Activated CD4-positive, alpha-beta T cell treated with anti-CD3 and anti-CD28 coated beads, Interleukin-2, amount 50 U/mL, for 4 hours (primary cell): ENCODE results near the gene LRRC57.

Experiments used
- DNase-seq, 2 experiments: peaks; one replicate each; pipeline ENCODE4 v3.0.0-alpha.2; 2020

LRRC57 gene

DNA sequence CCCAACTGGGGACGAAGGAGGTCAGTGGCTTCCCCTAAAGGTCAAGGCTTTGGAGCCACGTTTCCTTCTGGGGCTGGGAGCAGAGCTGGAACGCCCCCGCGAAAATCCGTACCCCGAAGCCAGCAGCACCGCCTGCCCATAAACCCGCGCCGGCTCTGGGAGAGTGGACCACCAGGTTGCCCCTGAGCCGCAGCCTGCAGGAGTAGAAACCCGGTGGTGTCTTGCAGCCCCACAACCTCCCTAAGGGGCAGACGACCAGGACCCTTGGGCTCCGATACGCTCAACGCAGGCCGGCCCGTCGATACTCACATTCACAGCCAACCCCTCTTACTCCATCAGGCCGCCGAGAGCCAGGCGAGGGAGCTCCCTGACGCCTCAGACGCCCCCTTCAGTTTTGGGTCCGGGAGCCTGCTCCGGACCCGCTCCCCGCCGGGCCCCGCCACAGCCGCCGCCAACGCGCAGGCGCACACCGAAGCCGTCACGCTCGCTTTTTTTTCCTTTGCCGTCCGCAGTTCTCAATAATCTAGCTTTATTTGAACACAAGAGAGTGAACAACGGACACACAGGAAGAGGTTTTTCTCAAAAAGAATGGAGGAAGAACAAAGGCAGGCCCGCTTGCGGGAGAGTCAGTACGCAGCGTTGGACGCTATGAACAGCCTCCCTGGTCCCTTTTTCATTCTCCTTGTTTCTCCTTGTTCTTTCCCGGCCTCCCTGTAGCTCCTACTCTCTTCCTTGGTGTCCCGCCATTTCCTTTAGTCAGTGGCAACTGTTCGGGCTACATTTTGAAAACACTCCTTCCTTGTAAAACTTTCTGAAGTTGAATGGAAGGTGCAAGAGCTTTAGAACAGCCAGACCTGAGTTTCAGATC lies 57.7 kb downstream of the LRRC57 start, which contains the start of gene ZNF106:
ZNF106 (minus strand) TSS at position 471 of the 868 bp plus-strand sequence. CDS start 18,852 bp downstream, outside the sequence.
- peak; percentile 75 to 79 for DNase-seq

DNA sequence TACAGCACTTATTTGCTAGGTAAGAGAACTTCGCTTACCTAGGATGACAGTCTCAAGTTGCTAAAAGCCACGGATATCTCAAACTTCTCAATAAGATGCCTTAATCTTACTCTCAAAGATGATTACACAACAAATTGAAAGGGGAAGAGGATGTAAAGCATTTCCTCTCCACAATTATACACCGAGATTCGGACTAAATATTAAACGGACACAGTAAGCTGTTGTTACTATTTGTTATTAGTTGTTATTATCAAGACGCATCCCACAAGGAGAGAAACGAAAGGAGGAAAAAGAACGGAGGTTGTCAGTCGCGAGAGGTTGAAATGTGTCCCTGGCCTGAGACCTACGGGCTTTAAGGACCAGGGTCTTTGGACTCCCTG lies 58.3 kb downstream of the LRRC57 start:
- no peak for DNase-seq
